SK-N-MC (cell line): Measurements from ENCODE around the gene THADA.

Experiments used
- DNase-seq: peaks from one replicate; pipeline ENCODE4 v3.0.0-alpha.2; 2011; ENCODE audit warnings: low read depth, low spot score
- H3K27ac ChIP-seq: fragments of 200-600 bp; sonication (generic); 2 replicates; pipeline ENCODE4 v1.5.1; 2016; ENCODE audit warnings: mixed run types
- H3K36me3 ChIP-seq: fragments of 200-600 bp; sonication (generic); 2 replicates; pipeline ENCODE4 v1.6.1; 2017; ENCODE audit warnings: antibody characterized with exemption, low read length, mixed read lengths; ENCODE audit not compliant: insufficient read depth
- H3K4me3 ChIP-seq: fragments of 200-600 bp; sonication (generic); 2 replicates; pipeline ENCODE4 v1.5.1; 2016
- H3K9ac ChIP-seq: fragments of 200-600 bp; sonication (generic); 2 replicates; pipeline ENCODE4 v1.8.0; 2017; ENCODE audit warnings: mixed run types, mixed read lengths; ENCODE audit not compliant: insufficient read length
- H3K9me3 ChIP-seq: fragments of 200-600 bp; sonication (generic); 2 replicates; pipeline ENCODE4 v1.6.1; 2017; ENCODE audit warnings: low read depth, mild to moderate bottlenecking, antibody characterized with exemption, low read length, moderate library complexity, mixed read lengths
- EZH2 ChIP-seq: fragments of 200-600 bp; sonication (generic); IDR thresholded peaks from one replicate; pipeline ENCODE4 v1.6.1; 2017; ENCODE audit warnings: antibody characterized with exemption
- FOXP2 ChIP-seq: optimal IDR thresholded peaks from 2 replicates; pipeline ENCODE3; 2011; ENCODE audit warnings: mild to moderate bottlenecking, moderate library complexity; ENCODE audit not compliant: insufficient read depth; ENCODE audit errors: extremely low read length, control extremely low read depth
- POLR2AphosphoS5 ChIP-seq: IDR thresholded peaks from 2 replicates; pipeline ENCODE4 v1.6.1; 2012; ENCODE audit warnings: mild to moderate bottlenecking, low read depth, low read length, borderline replicate concordance

THADA gene

DNA sequence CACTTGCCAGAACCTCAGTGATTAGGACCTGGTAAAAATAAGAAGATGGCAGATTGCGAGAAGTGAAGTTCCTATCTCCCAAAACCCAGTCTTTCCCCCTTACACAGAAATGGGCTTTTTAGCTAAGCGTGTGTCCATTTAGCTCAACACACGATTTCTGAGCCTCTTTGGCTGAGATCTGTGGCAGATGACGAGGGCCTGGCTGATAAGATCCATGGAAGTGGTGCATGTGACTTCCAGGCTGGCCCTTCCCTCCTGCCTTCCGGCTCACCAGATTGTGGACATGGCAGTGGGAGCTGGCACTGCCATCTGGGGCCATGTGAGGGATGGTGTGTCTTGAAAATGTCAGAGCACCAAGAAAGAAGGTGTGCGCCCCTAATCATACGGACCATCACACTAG, 328.5 kb downstream of the THADA start:
- DNase-seq: no peak
- Histone ChIP-seq H3K9me3 (no peaks in the 10 kb centered on the region), H3K4me3 (no peak overlapping the region), H3K36me3 (no peaks in the 10 kb centered on the region), H3K9ac (no peak overlapping the region), H3K27ac (no peak overlapping the region)
- TF ChIP-seq EZH2 (no peak), POLR2AphosphoS5 (no peak), FOXP2 (no peak)

- Histone ChIP-seq H3K27ac (no peak overlapping the region), H3K4me3 (no peak overlapping the region), H3K9ac (no peak overlapping the region), H3K9me3 (no peaks in the 10 kb centered on the region), H3K36me3 (no peaks in the 10 kb centered on the region)
- DNase-seq: no peak
- no peak for TF ChIP-seq POLR2AphosphoS5
- no peak for TF ChIP-seq FOXP2
- no peak for TF ChIP-seq EZH2
Measured at GRCh38 chr2:43266711-43267111, 329.1 kb downstream of the THADA start.

DNA sequence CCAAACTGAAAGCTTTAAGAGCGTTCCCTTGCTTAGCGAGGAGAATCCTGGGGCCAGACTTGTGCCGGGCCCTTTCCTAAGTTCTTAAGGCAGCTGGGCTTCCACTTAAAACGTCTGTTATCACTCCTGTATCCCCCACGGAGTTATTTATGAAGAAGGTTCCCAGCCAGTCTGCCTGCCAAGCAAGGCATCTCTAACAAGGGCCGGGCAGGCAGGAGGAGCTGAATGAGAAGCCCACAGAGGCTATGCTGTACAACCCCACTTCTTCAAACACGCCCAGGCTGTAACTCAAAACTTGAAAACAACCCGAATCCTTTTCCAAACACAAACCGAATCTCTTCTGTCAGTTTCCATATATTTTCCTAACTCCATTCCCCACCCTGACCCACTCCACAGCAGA, 330.4 kb downstream of the THADA start:
- Histone ChIP-seq H3K27ac (no peak overlapping the region), H3K9ac (no peak overlapping the region), H3K9me3 (no peaks in the 10 kb centered on the region), H3K36me3 (no peaks in the 10 kb centered on the region), H3K4me3 (no peak overlapping the region)
- no peak for DNase-seq
- TF ChIP-seq POLR2AphosphoS5: no peak
- no peak for TF ChIP-seq FOXP2
- no peak for TF ChIP-seq EZH2

- TF ChIP-seq FOXP2: no peak
- no peak for TF ChIP-seq POLR2AphosphoS5
- no peak for TF ChIP-seq EZH2
- H3K9ac ChIP-seq: no peak overlapping the region
Measured at GRCh38 chr2:43265001-43265400, 330.8 kb downstream of the THADA start.

DNA sequence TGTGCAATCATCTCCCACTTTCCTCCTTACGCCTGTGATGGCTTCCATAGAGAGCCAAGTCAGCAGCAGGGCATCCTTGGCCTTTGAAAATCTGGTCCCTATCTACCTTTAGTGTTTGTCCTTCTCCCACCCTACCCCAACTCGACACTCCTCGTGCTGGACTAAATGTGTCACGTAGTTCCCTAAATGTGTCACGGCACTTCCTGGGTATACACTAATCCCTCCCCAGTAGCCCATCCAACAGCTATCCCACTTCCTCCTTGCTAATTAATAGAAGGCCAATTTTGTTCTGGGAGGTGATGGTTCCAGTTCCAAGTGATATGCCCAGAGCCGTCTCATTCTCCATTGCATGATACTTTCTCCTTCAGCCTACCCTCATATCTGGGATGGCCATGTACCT, 332.9 kb downstream of the THADA start:
- DNase-seq: no peak
- TF ChIP-seq POLR2AphosphoS5 (no peak), EZH2 (no peak), FOXP2 (no peak)
- H3K9me3 ChIP-seq: no peaks in the 10 kb centered on the region
- H3K9ac ChIP-seq: no peak overlapping the region
- H3K27ac ChIP-seq: no peak overlapping the region
- no peaks in the 10 kb centered on the region for H3K36me3 ChIP-seq
- H3K4me3 ChIP-seq: no peak overlapping the region

More at GRCh38 chr2:43265001-43265400, 330.8 kb downstream of the THADA start:
- Histone ChIP-seq H3K4me3 (no peak overlapping the region), H3K36me3 (no peaks in the 10 kb centered on the region), H3K9me3 (no peaks in the 10 kb centered on the region), H3K27ac (no peak overlapping the region)
- DNase-seq: no peak

DNA sequence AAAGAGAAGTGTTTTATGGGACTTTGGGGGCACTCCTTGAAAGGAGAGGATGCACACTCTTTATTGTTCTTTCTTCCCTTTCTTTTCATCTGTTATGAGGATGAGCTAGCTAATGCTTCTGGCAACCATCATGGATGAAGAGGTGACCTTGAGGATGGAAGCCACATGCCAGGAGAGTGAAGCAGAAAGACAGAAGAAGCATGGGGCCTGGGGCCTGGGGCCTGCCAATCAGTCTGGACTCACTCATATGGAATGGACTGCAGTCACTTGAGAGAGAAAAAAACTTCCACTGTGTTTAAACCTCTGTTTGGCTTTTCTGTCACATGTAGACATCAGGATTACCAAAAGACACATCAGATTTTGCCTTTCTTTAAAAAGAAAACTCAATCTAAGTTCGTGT, 333.6 kb downstream of the THADA start:
- H3K36me3 ChIP-seq: 0 out of 2 replicates have a peak, but pooled peaks cover 3% of the 10 kb centered on the region
- TF ChIP-seq FOXP2 (no peak), EZH2 (no peak), POLR2AphosphoS5 (no peak)
- no peak overlapping the region for H3K9ac ChIP-seq
- H3K4me3 ChIP-seq: no peak overlapping the region
- H3K9me3 ChIP-seq: no peaks in the 10 kb centered on the region
- no peak for DNase-seq
- H3K27ac ChIP-seq: no peak overlapping the region

DNA sequence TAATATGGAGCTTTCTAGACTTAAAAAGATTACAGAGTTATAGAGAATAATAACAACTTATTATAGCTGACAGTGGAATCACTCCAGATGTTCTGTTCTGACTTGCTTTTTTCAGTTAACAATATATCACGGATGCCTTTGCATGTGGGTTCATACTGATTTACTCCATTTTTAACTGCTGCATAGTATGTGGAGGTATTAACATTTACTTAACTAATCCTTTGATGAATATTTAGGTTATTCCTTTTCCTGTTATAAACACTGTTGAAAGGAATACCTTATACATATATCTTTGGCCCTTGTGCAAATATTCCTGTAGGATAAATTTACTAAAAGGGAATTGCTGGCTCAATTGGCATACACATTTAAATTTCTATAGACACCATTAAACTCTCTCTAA, 336.3 kb downstream of the THADA start:
- Histone ChIP-seq H3K36me3 (0 out of 2 replicates have a peak, but pooled peaks cover 3% of the 10 kb centered on the region), H3K9me3 (no peaks in the 10 kb centered on the region), H3K4me3 (no peak overlapping the region), H3K27ac (no peak overlapping the region), H3K9ac (no peak overlapping the region)
- DNase-seq: no peak
- TF ChIP-seq EZH2 (no peak), POLR2AphosphoS5 (no peak), FOXP2 (no peak)

GRCh38 chr2:43258547-43259156, 337.2 kb downstream of the THADA start:
- DNase-seq: no peak
- TF ChIP-seq POLR2AphosphoS5 (no peak), EZH2 (no peak)
- H3K27ac ChIP-seq: no peak overlapping the region

GRCh38 chr2:43255296-43255910, 340.4 kb downstream of the THADA start:
- H3K4me3 ChIP-seq: no peak overlapping the region
- H3K36me3 ChIP-seq: 0 out of 2 replicates have a peak, but pooled peaks cover 3% of the 10 kb centered on the region
- no peak overlapping the region for H3K27ac ChIP-seq
- peak; percentile 24 for DNase-seq
- TF ChIP-seq FOXP2 (no peak), POLR2AphosphoS5 (no peak), EZH2 (no peak)
- no peaks in the 10 kb centered on the region for H3K9me3 ChIP-seq
- no peak overlapping the region for H3K9ac ChIP-seq

More at GRCh38 chr2:43258547-43259156, 337.2 kb downstream of the THADA start:
- 0 out of 2 replicates have a peak, but pooled peaks cover 3% of the 10 kb centered on the region for H3K36me3 ChIP-seq
- no peak overlapping the region for H3K9ac ChIP-seq
- H3K4me3 ChIP-seq: no peak overlapping the region
- no peaks in the 10 kb centered on the region for H3K9me3 ChIP-seq
